ENCODE measurements around the gene SMIM22. TPM values are rescaled to one million over a fixed set of nuclear protein-coding genes. Genes with fewer than 3 reads are reported as not detected.

SMIM22 gene
- total RNA-seq, 3 donors from 2014 or later, result 208 to 573 (median 395) TPM

DNA sequence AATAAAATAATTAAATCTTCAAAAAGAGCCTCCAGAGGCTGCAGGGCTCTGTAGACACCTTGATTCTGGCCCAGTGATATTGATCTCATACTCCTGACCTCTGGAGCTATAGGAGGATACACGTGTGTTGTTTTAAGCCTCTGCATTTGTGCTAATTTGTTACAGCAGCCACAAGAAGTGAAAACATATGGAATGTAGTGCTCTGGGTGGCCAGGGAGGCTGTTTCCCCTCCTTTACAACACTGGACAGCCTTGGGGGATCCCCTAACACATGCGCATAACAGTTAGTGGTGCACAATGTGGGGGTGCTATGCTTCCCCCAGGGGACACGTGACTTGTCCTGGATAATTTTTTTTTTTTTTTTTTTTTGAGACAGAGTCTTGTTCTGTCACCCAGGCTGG lies 23.5 kb upstream of the SMIM22 start:
- TF ChIP-seq, protein P1, sequence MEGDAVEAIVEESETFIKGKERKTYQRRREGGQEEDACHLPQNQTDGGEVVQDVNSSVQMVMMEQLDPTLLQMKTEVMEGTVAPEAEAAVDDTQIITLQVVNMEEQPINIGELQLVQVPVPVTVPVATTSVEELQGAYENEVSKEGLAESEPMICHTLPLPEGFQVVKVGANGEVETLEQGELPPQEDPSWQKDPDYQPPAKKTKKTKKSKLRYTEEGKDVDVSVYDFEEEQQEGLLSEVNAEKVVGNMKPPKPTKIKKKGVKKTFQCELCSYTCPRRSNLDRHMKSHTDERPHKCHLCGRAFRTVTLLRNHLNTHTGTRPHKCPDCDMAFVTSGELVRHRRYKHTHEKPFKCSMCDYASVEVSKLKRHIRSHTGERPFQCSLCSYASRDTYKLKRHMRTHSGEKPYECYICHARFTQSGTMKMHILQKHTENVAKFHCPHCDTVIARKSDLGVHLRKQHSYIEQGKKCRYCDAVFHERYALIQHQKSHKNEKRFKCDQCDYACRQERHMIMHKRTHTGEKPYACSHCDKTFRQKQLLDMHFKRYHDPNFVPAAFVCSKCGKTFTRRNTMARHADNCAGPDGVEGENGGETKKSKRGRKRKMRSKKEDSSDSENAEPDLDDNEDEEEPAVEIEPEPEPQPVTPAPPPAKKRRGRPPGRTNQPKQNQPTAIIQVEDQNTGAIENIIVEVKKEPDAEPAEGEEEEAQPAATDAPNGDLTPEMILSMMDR (IDR thresholded peaks at IDR 0.05), result no peak
- Histone ChIP-seq H3K36me3 (ENCODE audit: low read depth) (no peaks in the 10 kb centered on the region), H3K4me1 (ENCODE audit: low read depth) (peaks cover 9% of the 10 kb centered on the region), H3K9me3 (no peaks in the 10 kb centered on the region), H3K4me3 (no peak overlapping the region)
- intact Hi-C loops (cut with DNase I, micrococcal nuclease), result no loop called here
- DNase-seq, result no peak
- no peak for ATAC-seq

DNA sequence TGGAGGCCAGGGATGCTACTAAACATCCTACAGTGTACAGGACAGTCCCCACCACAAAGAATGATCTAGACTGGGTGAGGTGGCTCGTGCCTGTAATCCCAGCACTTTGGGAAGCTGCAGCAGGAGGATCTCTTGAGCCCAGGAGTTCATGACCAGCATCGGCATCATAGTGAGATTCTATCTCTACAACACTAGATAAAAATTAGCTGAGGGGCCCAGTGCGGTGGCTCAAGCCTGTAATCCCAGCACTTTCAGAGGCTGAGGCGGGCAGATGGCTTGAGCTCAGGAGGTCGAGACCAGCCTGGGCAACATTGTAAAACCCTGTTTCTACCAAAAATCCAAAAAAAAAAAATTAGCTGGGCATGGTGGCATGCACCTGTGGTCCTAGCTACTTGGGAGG lies 22.8 kb upstream of the SMIM22 start:
- intact Hi-C loops (cut with DNase I, micrococcal nuclease), result no loop called here
- Histone ChIP-seq H3K9me3 (no peaks in the 10 kb centered on the region), H3K4me3 (no peak overlapping the region), H3K4me1 (ENCODE audit: low read depth) (peaks cover 8% of the 10 kb centered on the region), H3K36me3 (ENCODE audit: low read depth) (no peaks in the 10 kb centered on the region)
- DNase-seq (no peak), ATAC-seq (no peak)
- TF ChIP-seq, protein P1 (IDR thresholded peaks at IDR 0.05), result no peak

DNA sequence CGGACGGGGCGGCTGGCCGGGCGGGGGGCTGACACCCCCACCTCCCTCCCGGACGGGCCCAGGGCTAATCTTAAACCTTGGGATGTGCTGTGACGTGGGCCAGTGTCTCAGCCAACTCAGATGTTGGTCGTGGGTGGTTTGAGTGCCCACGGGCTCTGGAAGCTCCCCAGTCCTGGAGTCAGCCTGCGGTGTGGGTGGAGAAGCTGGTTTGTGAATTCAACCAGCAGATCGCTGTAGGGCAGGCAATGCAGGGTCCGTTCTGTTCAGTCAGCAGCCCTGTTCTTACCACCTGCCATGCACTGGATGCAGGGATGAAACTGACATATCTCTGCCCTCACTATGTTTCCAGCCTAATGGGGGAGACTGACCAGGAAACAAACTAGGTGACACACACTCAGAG lies 20.2 kb upstream of the SMIM22 start:
- Histone ChIP-seq H3K9me3 (no peaks in the 10 kb centered on the region), H3K36me3 (ENCODE audit: low read depth) (no peaks in the 10 kb centered on the region), H3K4me3 (no peak overlapping the region), H3K4me1 (ENCODE audit: low read depth) (no peaks in the 10 kb centered on the region)
- ATAC-seq, result no peak
- no peak for DNase-seq
- TF ChIP-seq, protein P1 (IDR thresholded peaks at IDR 0.05), result no peak
- intact Hi-C loops (cut with DNase I, micrococcal nuclease), result no loop called here

DNA sequence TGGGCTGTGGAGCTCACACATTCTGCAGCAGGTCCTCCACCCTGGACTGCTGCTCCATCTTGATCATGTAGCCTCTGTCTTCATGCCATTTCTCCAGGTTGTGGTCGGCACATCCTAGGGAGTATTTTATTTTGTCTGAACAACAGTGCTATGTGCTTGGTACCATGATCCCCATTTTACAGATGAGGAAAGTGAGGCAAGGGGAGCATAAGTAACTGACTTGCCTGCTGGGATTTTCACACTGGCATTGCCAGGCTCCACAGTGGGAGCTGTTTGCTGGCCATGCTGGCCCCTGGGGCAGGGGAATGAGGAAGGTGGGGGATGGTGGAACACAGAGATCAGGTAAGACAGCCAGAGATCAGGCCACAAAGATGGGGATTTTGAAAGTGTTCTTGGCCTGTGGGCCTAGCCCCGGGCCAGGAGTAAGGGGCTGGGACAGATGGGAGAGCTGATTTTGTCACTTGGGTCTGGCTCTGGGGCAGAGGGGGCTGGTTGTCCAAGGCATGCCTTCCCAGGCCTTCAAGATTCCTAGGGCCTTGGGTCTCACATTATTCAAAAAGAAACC lies 18.9 kb upstream of the SMIM22 start:
- TF ChIP-seq, protein P1 (IDR thresholded peaks at IDR 0.05), result no peak
- H3K36me3 ChIP-seq (ENCODE audit: low read depth), result no peaks in the 10 kb centered on the region
- ATAC-seq (no peak), DNase-seq (no peak)
- no peaks in the 10 kb centered on the region for H3K9me3 ChIP-seq
- H3K4me3 ChIP-seq, result no peak overlapping the region
- intact Hi-C loops (cut with DNase I, micrococcal nuclease), result no loop called here
- H3K4me1 ChIP-seq (ENCODE audit: low read depth), result no peaks in the 10 kb centered on the region

DNA sequence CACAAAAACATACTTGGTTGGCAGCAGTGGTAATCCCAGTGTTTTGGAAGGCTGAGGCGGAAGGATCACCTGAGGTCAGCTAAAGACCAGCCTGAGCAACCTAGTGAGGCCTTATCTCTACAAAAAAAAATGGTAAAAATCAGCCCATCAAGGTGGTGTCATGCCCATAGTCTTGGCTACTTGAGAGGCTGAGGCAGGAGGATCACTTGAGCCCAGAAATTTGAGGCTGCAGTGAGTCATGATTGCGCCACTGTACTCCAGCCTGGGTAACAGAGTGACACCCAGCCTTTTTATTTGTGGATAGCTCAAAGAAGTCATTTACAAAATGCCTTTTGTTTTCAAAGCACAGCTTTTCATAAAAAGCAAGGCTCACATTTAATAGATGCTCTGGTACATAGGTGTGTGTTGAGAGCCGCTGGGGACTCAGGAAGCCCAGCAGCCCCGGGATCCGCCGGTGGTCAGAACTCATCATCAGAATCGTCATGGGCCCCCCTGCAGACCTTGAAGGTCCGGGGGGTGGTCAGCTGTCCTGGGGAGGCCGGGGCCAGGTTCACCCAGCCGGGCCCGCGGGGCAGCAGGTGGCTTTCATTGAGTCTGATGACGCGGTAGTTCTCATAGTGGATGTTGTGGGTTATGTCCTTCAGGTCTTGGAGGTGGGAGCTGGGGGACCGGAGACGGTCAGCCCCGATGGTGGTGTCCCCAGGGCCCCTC lies 17.7 kb upstream of the SMIM22 start:
- DNase-seq, result no peak
- no peaks in the 10 kb centered on the region for H3K9me3 ChIP-seq
- no peaks in the 10 kb centered on the region for H3K36me3 ChIP-seq (ENCODE audit: low read depth)
- H3K4me1 ChIP-seq (ENCODE audit: low read depth), result no peaks in the 10 kb centered on the region
- TF ChIP-seq, protein P1 (IDR thresholded peaks at IDR 0.05), result no peak
- H3K4me3 ChIP-seq, result no peak overlapping the region
- intact Hi-C loops (cut with DNase I, micrococcal nuclease), result no loop called here
- no peak for ATAC-seq
